Daoy (cell line): ENCODE data around the gene STPG4. TPM values are rescaled to one million over a fixed set of nuclear protein-coding genes. Genes with fewer than 3 reads are reported as not detected.
A peak's percentile ranks its signal among the peaks of the same experiment; 100 is the strongest.
"Not testable (repeated sequence)": the region's sequence is repeated elsewhere in the genome, so short reads cannot be mapped to it uniquely, and the experiment has no call there.

ENCODE experiments used
- DNase-seq: peaks from one replicate; pipeline ENCODE4 v3.0.0-alpha.2; 2015; ENCODE audit warnings: low read depth
- total RNA-seq: library from RNA; depleted of rRNA; stranded (reverse); fragments of >200 nt; shearing (Covaris generic); gene quantifications from 2 replicates; pipeline ENCODE4 v1.2.3, GENCODE V29; 2014

STPG4 gene
- total RNA-seq, 1 experiment from 2014 or later, result not detected

GRCh38 chr2:47172922-47173695 is 18.0 kb upstream of the STPG4 start:
- no peak for DNase-seq

- peak; percentile 37 for DNase-seq
Observed at GRCh38 chr2:47172156-47172921, 17.2 kb upstream of the STPG4 start.

GRCh38 chr2:47169784-47170183 is 14.7 kb upstream of the STPG4 start:
- no peak for DNase-seq

DNA sequence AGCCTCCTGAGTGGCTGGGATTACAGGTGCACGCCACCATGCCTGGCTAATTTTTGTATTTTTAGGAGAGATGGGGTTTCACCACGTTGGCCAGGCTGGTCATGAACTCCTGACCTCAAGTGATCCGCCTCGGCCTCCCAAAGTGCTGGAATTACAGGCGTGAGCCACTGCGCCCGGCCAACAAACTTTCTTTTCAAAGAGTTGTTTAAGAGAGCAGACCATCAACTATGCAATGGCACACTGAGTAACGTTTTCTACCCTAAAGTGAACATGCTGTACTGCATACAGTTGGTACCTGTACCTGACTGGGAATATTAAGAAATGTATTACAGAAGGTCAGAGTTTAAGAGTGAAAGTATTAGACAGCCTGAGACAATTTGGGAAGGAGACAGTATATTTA is 13.8 kb upstream of the STPG4 start:
- not testable (repeated sequence) for DNase-seq

DNA sequence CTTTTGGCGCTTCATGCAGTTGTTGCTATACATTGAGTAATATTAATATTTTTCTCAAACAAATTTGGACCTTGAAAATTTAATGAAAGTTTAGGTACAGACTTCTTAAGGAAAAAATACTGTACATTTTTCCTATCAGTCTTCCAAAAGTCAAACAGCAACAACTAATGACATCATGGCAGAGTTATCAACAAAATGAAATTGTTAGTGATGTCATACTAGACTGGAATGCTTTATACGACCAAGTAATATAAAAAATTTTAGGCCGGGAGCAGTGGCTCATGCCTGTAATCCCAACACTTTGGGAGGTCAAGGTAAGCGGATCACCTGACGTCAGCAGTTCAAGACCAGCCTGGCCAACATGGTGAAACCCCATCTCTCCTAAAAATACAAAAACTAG is 12.0 kb upstream of the STPG4 start:
- no peak for DNase-seq

DNA sequence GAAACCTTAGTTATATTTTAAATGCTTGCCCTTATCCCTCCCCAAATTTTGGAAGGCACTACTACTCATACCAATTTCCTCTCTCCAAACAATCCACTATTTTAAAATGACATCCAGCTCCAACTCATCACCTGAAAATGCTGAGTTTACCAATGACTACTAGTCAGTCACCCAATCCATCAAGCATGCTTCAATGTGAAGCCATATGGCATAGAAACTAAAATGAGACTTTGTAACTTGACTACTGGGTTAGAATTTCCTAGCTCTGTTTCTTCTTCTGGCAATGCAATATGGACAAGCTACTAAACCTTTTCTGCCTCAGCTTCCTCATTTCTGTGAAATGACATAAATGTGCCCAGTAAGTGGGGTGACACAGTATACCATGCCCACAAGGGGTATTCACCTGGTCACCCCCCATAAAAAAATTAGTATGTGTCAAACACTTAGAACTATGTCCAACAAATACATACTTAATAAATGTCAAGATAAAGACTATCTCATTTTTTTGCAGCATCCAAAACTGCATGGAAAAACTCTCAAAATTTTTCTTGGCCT is 10.0 kb upstream of the STPG4 start:
- no peak for DNase-seq

GRCh38 chr2:47162780-47163179 is 7.7 kb upstream of the STPG4 start:
- no peak for DNase-seq

GRCh38 chr2:47161475-47161874 is 6.4 kb upstream of the STPG4 start:
- no peak for DNase-seq

GRCh38 chr2:47160660-47161059 is 5.6 kb upstream of the STPG4 start:
- DNase-seq, result no peak

DNA sequence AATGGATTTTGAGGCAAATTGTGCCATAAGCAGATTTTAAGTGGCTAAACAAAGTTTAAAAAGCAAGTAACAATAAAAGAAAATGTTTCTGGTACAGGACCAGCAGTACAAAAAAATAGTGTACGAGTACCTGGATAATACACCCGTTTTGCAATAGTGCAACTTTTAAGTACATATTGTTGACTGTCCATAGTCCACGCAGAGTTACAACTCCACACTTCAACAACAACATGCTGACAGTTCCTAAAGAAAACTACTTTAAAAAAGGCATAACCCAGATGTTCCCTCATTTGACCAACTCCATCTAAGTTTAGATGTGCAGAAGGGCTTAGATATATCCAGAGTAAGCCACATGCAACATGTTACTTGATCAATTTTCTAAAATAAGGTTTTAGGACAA is 5.1 kb upstream of the STPG4 start:
- DNase-seq, result no peak

DNA sequence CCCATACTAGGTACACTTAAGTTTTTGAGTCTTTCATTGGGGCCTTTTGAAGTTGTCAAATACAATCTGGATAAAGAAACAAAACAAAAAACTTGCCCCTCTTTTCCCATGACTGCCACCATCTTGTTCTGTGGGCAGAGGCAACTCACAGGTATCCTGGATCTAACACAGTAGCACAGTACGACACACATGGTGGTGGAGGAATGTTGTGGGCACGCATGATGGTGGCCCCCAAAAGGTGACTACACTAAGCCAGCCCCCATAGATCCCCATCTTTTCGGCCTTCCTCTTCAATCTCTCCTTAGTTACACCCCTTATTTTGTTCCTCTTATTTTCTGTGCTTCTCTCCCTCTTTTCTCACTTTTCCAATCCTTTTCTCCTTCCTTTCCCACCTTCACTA is 4.5 kb upstream of the STPG4 start:
- DNase-seq, result no peak

DNA sequence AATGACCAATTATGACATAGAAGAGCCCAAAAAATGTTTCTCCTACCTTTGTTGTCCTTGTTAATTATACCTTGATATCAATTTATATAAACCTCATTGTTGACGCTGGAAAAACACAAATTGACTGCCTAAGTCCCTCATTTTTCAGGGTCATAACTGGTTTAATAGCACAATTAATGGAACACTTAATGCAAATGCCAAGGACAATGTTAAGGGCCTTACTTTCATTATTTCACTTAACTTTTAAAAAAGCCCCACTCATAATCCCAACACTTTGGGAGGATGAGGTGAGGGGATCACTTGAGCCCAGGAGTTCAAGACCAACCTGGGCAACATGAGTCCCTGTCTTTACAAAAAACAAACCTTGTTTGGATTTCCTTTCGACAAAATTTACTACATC is 3.5 kb upstream of the STPG4 start:
- no peak for DNase-seq

GRCh38 chr2:47152803-47153202 is 2.3 kb downstream of the STPG4 start:
- DNase-seq, result no peak

DNA sequence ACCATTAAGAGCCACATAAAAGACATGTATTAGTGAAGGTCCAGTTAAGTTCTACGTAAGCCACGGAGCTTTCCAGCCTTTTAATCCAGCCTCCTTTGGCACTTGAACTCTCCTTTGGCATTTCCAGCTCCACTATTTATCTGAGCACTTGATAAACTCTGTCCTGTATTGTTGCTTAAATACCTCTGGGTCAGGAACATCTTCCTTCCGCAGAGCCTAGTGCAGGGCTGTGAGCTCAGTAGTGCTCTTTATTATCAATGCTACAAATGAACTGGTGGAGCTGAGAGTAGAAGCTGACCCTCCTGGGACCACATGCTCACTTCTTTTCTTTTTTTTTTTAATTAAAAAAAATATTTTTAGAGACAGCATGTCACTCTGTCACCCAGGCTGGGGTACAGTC is 4.9 kb downstream of the STPG4 start:
- DNase-seq, result no peak

DNA sequence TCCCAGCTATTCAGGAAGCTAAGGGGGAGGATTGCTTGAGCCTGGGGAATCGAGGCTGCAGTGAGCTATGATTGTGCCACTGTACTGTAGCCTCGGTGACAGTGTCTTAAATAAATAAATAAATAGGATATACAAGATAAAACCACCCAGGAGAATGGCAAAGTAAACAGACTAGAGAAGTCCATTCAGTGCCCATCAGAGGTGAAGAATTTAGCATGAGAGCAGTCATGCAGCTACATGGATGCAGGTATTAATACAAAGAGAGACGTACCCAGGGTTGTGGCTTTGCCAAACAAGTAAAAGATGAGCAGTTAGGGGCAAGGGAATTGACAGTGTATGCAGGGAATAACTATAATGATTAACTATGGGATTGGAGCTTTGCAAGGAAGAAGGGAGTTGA is 8.1 kb downstream of the STPG4 start:
- no peak for DNase-seq

GRCh38 chr2:47145466-47145865 is 9.6 kb downstream of the STPG4 start:
- no peak for DNase-seq

DNA sequence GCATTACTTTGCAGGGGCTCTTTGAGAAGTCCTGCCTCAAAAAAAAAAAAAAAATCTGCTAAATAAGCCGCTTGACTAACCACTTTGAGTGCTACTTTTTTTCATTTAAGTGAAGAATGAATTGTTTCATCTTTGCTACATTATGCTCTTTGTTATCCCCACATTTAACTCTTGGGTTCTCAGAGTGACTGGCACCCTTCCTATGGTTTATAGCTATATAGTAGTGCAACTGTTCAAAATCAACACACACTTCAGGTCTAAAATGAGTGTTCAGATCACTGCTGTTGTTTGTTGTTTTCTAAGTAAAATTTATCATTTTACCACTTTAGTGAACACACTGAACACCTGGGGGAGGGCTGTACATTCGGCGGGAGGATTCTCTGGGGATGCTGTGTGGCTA is 13.6 kb downstream of the STPG4 start:
- DNase-seq, result no peak

- DNase-seq, result no peak
Observed at GRCh38 chr2:47134386-47135090, 20.6 kb downstream of the STPG4 start.

DNA sequence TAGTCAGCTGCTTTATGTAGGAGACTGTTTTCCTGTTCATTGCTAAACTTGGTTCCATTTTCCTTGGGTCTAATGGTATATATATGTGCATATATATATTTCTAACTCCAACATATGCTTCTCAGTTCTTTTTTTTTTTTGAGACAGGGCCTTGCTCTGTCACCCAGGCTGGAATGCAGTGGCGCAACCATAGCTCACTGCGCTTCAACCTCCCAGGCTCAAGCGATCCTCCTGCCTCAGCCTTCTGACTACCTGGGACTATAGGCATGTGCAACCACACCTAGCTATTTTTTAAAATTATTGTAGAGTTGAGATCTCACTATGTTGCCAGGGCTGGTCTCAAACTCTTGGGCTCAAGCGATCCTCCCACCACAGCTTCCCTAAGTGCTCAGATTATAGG is 22.1 kb downstream of the STPG4 start:
- no peak for DNase-seq

DNA sequence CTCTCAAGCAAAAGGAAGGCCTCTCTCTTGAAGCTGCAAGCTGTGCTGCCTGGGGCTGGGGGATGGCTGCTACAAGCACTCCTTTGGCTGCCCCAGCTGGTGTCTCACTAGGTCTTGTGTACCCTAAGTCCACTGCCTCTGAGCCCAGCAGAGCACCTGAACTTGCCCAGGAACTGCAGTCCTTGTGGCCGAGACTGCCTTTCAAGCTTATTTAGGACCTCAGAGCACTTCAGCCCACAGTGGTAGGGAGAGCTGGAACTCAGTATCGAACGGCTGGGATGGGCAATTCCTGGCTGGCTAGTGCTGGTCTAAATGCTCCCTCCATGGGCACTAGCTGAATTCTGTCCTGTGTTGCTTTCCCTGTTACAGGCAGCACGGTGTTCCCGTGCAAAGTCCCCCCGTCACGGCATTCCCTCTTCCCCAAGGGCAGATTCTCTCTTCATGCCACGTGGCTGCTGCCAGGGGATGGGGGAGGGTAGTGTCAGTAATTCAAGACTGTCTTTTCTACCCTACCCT is 25.9 kb downstream of the STPG4 start:
- DNase-seq, result no peak

DNA sequence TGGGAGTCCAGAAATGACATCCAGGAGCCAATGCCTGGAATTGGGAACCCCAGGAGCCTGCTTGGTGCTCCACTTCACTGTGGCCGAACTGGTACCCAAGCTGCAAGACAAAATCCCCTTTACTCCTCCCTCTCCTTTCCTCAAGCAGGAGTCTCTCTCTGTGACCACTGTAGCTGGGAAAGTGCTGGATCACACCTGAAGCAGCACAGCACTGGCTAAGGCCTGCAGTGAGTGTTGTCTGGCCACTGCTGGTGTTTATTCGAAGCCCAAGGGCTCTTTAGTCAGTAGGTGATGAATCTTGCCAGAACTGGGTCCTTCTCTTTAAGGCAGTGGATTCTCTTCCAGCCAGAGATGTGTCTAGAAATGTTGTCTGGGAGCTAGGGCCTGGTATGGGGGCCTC is 26.4 kb downstream of the STPG4 start:
- no peak for DNase-seq

DNA sequence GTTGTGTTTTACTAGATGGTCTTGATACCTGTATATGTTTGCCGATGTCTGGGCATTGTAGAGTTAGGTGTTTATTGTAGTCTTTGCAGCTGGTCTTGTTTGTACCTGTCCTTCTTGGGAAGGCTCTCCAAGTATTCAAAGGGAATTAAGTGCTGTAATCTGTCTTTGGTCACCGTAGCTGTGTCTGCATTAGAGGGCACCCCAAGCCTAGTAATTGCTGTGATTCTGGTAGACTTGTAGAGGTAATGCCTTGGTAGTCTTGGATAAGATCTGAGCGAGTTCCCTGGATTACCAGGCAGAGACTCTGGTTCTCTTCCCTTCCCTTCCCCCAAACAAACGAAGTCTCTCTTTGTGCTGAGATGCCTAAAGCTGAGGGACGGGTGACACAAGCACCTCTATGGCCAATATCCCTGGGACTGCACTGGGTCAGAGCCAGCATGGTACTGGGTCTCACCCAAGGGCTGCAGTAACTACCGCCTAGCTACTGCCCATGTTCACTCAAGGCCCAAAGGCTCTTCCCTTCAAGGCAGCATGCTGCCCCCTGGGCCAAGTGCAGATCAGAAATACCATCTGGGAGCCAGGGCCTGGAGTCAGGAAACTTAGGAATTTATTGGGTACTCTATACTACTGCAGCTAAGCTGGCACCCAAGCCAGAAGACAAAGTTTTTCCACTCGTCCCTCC is 27.1 kb downstream of the STPG4 start:
- DNase-seq, result no peak
